ENCODE results near the gene MGMT.

DNA sequence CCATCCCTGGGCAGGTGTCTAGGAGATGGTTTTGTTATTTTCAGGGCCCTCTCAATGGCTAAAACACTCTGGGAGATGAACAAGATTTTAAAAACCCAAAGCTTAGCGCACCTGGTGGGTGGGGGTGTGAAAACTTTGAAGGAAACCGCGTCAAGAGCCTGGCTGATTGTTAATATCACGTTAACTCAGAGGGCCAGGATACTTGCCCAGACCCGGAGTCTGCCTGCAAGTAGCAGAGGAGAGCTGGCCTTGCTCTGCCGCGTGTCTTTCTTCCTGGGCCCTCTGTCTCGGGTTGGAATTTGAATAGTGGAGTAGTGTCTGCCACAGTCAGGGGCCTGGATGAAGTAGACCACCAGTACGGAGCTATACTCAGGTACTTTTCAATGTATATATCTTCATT, 1.1 kb downstream of the MGMT start:
- TF ChIP-seq POLR2AphosphoS5 (IDR thresholded peaks at IDR 0.05): no peak
- TF ChIP-seq, protein P1, sequence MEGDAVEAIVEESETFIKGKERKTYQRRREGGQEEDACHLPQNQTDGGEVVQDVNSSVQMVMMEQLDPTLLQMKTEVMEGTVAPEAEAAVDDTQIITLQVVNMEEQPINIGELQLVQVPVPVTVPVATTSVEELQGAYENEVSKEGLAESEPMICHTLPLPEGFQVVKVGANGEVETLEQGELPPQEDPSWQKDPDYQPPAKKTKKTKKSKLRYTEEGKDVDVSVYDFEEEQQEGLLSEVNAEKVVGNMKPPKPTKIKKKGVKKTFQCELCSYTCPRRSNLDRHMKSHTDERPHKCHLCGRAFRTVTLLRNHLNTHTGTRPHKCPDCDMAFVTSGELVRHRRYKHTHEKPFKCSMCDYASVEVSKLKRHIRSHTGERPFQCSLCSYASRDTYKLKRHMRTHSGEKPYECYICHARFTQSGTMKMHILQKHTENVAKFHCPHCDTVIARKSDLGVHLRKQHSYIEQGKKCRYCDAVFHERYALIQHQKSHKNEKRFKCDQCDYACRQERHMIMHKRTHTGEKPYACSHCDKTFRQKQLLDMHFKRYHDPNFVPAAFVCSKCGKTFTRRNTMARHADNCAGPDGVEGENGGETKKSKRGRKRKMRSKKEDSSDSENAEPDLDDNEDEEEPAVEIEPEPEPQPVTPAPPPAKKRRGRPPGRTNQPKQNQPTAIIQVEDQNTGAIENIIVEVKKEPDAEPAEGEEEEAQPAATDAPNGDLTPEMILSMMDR (IDR thresholded peaks at IDR 0.05): no peak
- no peak for TF ChIP-seq POLR2A (IDR thresholded peaks at IDR 0.05)
- no peak for TF ChIP-seq EP300 (IDR thresholded peaks at IDR 0.05)
